HEK293T (cell line): Measurements from ENCODE around the gene MBOAT1.

Source experiments
- FOXK2 ChIP-seq: fragments of 450-650 bp; IDR thresholded peaks from 2 replicates; pipeline ENCODE4 v1.6.1; 2016; ENCODE audit warnings: mild to moderate bottlenecking
- L3MBTL2 ChIP-seq: fragments of 450-650 bp; conservative IDR thresholded peaks from 2 replicates; pipeline ENCODE4 v1.6.1; 2016; ENCODE audit warnings: mild to moderate bottlenecking
- SP1 ChIP-seq: fragments of 450-650 bp; IDR thresholded peaks from 2 replicates; pipeline ENCODE4 v1.6.1; 2017
- SUZ12 ChIP-seq: fragments of 450-650 bp; IDR thresholded peaks from 2 replicates; pipeline ENCODE4 v1.6.1; 2016; ENCODE audit warnings: mild to moderate bottlenecking
- ZNF384 ChIP-seq: fragments of 450-650 bp; IDR thresholded peaks from 2 replicates; pipeline ENCODE4 v1.6.1; 2016

GRCh38 chr6:20205722-20206161 lies 6.5 kb downstream of the MBOAT1 start:
- no peak for TF ChIP-seq L3MBTL2
- no peak for TF ChIP-seq SP1
- no peak for TF ChIP-seq ZNF384
- TF ChIP-seq SUZ12: no peak
- no peak for TF ChIP-seq FOXK2
